Measurements from ENCODE around the gene L3MBTL2. TPM values are rescaled to one million over a fixed set of nuclear protein-coding genes. Genes with fewer than 3 reads are reported as not detected.

L3MBTL2 gene
- total RNA-seq, 4 donors from 2014 or later, result 2.1 to 35.1 (median 22.2) TPM

GRCh38 chr22:41248314-41248713 is 43.2 kb downstream of the L3MBTL2 start:
- no peaks in the 10 kb centered on the region for H3K36me3 ChIP-seq

GRCh38 chr22:41248758-41249157 is 43.6 kb downstream of the L3MBTL2 start:
- H3K9me3 ChIP-seq, result no peaks in the 10 kb centered on the region
- TF ChIP-seq POLR2A (IDR thresholded peaks at IDR 0.05), result no peak
- TF ChIP-seq, protein P1, sequence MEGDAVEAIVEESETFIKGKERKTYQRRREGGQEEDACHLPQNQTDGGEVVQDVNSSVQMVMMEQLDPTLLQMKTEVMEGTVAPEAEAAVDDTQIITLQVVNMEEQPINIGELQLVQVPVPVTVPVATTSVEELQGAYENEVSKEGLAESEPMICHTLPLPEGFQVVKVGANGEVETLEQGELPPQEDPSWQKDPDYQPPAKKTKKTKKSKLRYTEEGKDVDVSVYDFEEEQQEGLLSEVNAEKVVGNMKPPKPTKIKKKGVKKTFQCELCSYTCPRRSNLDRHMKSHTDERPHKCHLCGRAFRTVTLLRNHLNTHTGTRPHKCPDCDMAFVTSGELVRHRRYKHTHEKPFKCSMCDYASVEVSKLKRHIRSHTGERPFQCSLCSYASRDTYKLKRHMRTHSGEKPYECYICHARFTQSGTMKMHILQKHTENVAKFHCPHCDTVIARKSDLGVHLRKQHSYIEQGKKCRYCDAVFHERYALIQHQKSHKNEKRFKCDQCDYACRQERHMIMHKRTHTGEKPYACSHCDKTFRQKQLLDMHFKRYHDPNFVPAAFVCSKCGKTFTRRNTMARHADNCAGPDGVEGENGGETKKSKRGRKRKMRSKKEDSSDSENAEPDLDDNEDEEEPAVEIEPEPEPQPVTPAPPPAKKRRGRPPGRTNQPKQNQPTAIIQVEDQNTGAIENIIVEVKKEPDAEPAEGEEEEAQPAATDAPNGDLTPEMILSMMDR (IDR thresholded peaks at IDR 0.05), result no peak
- no peak for DNase-seq
- no peaks in the 10 kb centered on the region for H3K4me1 ChIP-seq
- H3K4me3 ChIP-seq, result no peak overlapping the region
- H3K27ac ChIP-seq, result no peak overlapping the region
- intact Hi-C loops (cut with DNase I; ENCODE audit: low total_unique reads), result no loop called here
- no peaks in the 10 kb centered on the region for H3K36me3 ChIP-seq
- no peaks in the 10 kb centered on the region for H3K27me3 ChIP-seq

More at GRCh38 chr22:41248314-41248713, 43.2 kb downstream of the L3MBTL2 start:
- H3K4me1 ChIP-seq, result no peaks in the 10 kb centered on the region
- intact Hi-C loops (cut with DNase I; ENCODE audit: low total_unique reads), result no loop called here
- no peak overlapping the region for H3K27ac ChIP-seq
- TF ChIP-seq, protein P1 (IDR thresholded peaks at IDR 0.05), result no peak
- TF ChIP-seq POLR2A (IDR thresholded peaks at IDR 0.05), result no peak
- no peak overlapping the region for H3K4me3 ChIP-seq
- no peaks in the 10 kb centered on the region for H3K27me3 ChIP-seq
- no peaks in the 10 kb centered on the region for H3K9me3 ChIP-seq
- no peak for DNase-seq

GRCh38 chr22:41249442-41249841 is 44.3 kb downstream of the L3MBTL2 start:
- DNase-seq, result no peak
- Histone ChIP-seq H3K27me3 (no peaks in the 10 kb centered on the region), H3K4me1 (no peaks in the 10 kb centered on the region), H3K4me3 (no peak overlapping the region), H3K9me3 (no peaks in the 10 kb centered on the region), H3K36me3 (no peaks in the 10 kb centered on the region), H3K27ac (no peak overlapping the region)
- TF ChIP-seq, protein P1 (IDR thresholded peaks at IDR 0.05), result no peak
- TF ChIP-seq POLR2A (IDR thresholded peaks at IDR 0.05), result no peak
- intact Hi-C loops (cut with DNase I; ENCODE audit: low total_unique reads), result no loop called here

DNA sequence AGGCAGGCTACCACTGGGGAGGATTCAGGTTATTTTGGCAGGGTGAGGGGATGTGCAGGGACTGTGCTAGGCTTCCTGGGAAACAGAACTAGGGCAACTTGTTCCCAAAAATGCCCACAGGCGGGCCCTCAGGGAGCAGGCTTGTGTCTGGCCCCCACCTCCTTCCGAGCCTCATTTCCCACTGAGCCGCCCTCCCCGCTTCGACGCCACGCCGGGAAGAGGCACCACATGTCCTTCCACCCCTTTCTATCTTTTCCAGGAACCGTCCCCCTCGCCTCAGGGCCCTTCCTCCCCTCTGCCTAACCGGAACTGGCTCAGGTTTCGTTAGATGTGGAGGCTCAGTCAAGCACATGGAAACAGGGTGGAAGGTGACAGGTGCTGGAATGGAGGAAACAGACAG is 45.0 kb downstream of the L3MBTL2 start:
- H3K4me3 ChIP-seq, result no peak overlapping the region
- H3K9me3 ChIP-seq, result no peaks in the 10 kb centered on the region
- H3K36me3 ChIP-seq, result no peaks in the 10 kb centered on the region
- no peak overlapping the region for H3K27ac ChIP-seq
- TF ChIP-seq, protein P1 (IDR thresholded peaks at IDR 0.05), result no peak
- no peak for TF ChIP-seq POLR2A (IDR thresholded peaks at IDR 0.05)
- H3K4me1 ChIP-seq, result no peaks in the 10 kb centered on the region
- no peak for DNase-seq
- H3K27me3 ChIP-seq, result no peaks in the 10 kb centered on the region
- intact Hi-C loops (cut with DNase I; ENCODE audit: low total_unique reads), result no loop called here

DNA sequence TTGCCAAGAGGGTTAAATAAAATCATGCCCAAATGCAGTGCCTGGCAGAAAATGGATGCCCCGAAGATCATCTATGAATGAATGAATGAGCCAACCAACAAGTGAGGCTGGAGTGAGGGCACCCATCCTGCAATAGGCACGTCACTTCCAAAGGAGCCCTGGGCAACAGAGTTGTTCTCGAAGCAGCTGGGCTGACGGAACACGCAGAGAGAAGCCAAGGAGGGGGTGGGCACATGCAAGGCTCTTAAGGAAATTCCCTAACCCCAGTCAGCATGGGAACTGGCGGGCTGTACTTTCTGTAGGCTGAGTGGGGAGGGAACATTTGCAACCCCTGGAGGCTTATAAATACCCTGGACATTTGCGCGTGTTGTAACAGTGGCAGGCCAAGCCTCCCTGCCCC is 47.3 kb downstream of the L3MBTL2 start:
- H3K4me1 ChIP-seq, result no peaks in the 10 kb centered on the region
- H3K36me3 ChIP-seq, result no peaks in the 10 kb centered on the region
- H3K9me3 ChIP-seq, result no peaks in the 10 kb centered on the region
- H3K27ac ChIP-seq, result no peak overlapping the region
- intact Hi-C loops (cut with DNase I; ENCODE audit: low total_unique reads), result no loop called here
- TF ChIP-seq, protein P1 (IDR thresholded peaks at IDR 0.05), result no peak
- TF ChIP-seq POLR2A (IDR thresholded peaks at IDR 0.05), result no peak
- no peaks in the 10 kb centered on the region for H3K27me3 ChIP-seq
- no peak overlapping the region for H3K4me3 ChIP-seq
- no peak for DNase-seq

All from uterus (tissue), 4 donors.